ENCODE results near the gene TCF7L1. TPM values are rescaled to one million over a fixed set of nuclear protein-coding genes. Genes with fewer than 3 reads are reported as not detected.

TCF7L1 gene
- polyA plus RNA-seq, 1 donor from 2014 or later, result not detected

DNA sequence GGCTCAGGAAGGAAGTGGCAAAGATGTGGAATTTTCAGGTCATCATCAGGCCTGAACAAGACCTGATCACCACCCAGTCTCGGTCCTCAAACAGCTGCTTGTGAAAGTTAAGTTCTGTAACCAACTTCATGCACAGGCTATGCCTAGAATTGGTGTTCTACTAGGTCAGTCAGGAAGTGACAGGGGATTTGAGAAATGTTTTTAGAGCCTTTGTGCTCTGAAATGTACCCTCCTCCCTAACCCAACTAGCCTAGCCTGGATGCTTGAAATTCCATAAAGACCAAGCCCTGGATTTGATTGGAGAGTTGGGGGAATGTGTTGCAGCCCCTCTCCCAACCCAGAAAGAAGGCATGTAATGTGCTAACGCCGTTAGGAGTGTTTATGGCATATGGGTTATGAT lies 131.3 kb downstream of the TCF7L1 start:
- TF ChIP-seq SMC3 (conservative IDR thresholded peaks at IDR 0.05; ENCODE audit: poor library complexity) (no peak), EP300 (conservative IDR thresholded peaks at IDR 0.05; ENCODE audit: poor library complexity, severe bottlenecking) (no peak), EZH2 (IDR thresholded peaks at IDR 0.05; ENCODE audit: borderline replicate concordance, insufficient read depth, low read length, poor library complexity, severe bottlenecking) (no peak), TAF1 (IDR thresholded peaks at IDR 0.05; ENCODE audit: low read depth) (no peak), POLR2AphosphoS5 (IDR thresholded peaks at IDR 0.05) (no peak), CTCF (IDR thresholded peaks at IDR 0.05; ENCODE audit: poor library complexity, severe bottlenecking) (no peak), MXI1 (conservative IDR thresholded peaks at IDR 0.05; ENCODE audit: poor library complexity, severe bottlenecking) (no peak), RAD21 (conservative IDR thresholded peaks at IDR 0.05) (no peak)
- TF ChIP-seq, protein P1, sequence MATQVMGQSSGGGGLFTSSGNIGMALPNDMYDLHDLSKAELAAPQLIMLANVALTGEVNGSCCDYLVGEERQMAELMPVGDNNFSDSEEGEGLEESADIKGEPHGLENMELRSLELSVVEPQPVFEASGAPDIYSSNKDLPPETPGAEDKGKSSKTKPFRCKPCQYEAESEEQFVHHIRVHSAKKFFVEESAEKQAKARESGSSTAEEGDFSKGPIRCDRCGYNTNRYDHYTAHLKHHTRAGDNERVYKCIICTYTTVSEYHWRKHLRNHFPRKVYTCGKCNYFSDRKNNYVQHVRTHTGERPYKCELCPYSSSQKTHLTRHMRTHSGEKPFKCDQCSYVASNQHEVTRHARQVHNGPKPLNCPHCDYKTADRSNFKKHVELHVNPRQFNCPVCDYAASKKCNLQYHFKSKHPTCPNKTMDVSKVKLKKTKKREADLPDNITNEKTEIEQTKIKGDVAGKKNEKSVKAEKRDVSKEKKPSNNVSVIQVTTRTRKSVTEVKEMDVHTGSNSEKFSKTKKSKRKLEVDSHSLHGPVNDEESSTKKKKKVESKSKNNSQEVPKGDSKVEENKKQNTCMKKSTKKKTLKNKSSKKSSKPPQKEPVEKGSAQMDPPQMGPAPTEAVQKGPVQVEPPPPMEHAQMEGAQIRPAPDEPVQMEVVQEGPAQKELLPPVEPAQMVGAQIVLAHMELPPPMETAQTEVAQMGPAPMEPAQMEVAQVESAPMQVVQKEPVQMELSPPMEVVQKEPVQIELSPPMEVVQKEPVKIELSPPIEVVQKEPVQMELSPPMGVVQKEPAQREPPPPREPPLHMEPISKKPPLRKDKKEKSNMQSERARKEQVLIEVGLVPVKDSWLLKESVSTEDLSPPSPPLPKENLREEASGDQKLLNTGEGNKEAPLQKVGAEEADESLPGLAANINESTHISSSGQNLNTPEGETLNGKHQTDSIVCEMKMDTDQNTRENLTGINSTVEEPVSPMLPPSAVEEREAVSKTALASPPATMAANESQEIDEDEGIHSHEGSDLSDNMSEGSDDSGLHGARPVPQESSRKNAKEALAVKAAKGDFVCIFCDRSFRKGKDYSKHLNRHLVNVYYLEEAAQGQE (IDR thresholded peaks at IDR 0.05; ENCODE audit: borderline replicate concordance), result no peak
- Histone ChIP-seq H3K9me3 (ENCODE audit: low read length) (no peaks in the 10 kb centered on the region), H2AFZ (ENCODE audit: low read depth, low read length) (no peak overlapping the region), H3K27me3 (ENCODE audit: insufficient read depth, low read depth, low read length) (no peaks in the 10 kb centered on the region), H3K4me3 (ENCODE audit: low read length) (no peak overlapping the region), H3K36me3 (ENCODE audit: insufficient read depth, low read length) (no peaks in the 10 kb centered on the region), H3K9me2 (ENCODE audit: insufficient read depth, low read length) (no peaks in the 10 kb centered on the region), H3F3A (ENCODE audit: insufficient read depth, low read length, poor library complexity, severe bottlenecking) (no peaks in the 10 kb centered on the region), H3K4me2 (ENCODE audit: low read length) (no peak overlapping the region), H3K79me2 (replicated peaks; ENCODE audit: insufficient read depth, low read length) (no peaks in the 10 kb centered on the region), H4K20me1 (ENCODE audit: insufficient read depth) (no peaks in the 10 kb centered on the region), H3K9ac (ENCODE audit: low read length) (no peak overlapping the region), H3K27ac (ENCODE audit: low read length) (no peak overlapping the region)

DNA sequence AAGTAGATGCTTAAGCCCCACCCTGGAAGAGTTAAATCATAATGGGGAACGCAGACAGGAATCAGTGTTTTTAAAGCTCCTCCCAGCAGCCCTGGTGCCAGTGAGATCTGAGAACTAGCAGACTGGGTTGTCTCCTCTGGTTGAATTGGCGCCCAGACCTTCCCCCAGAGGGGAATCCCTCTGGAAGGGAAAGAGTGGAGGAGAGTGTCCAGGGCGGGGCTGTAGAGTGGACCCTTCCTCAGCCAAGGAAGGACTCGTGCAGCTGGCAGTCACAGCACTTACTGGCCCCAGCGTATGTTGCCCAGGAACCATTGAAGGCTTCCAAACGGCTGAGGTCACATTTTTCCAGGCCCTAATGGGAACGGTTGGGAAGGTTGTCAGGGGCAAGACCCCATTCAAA lies 132.1 kb downstream of the TCF7L1 start:
- no peak for TF ChIP-seq SMC3 (conservative IDR thresholded peaks at IDR 0.05; ENCODE audit: poor library complexity)
- TF ChIP-seq RAD21 (conservative IDR thresholded peaks at IDR 0.05), result no peak
- Histone ChIP-seq H3K9me3 (ENCODE audit: low read length) (no peaks in the 10 kb centered on the region), H3K9ac (ENCODE audit: low read length) (no peak overlapping the region), H3F3A (ENCODE audit: insufficient read depth, low read length, poor library complexity, severe bottlenecking) (no peaks in the 10 kb centered on the region), H2AFZ (ENCODE audit: low read depth, low read length) (no peak overlapping the region), H4K20me1 (ENCODE audit: insufficient read depth) (no peaks in the 10 kb centered on the region), H3K4me3 (ENCODE audit: low read length) (no peak overlapping the region), H3K4me2 (ENCODE audit: low read length) (no peak overlapping the region), H3K9me2 (ENCODE audit: insufficient read depth, low read length) (no peaks in the 10 kb centered on the region), H3K27ac (ENCODE audit: low read length) (no peak overlapping the region), H3K36me3 (ENCODE audit: insufficient read depth, low read length) (no peaks in the 10 kb centered on the region), H3K27me3 (ENCODE audit: insufficient read depth, low read depth, low read length) (no peaks in the 10 kb centered on the region), H3K79me2 (replicated peaks; ENCODE audit: insufficient read depth, low read length) (no peaks in the 10 kb centered on the region)
